ENCODE measurements around the gene AKR1A1.

AKR1A1 gene

GRCh38 chr1:45557422-45557944 is 6.9 kb downstream of the AKR1A1 start:
- no peak for TF ChIP-seq CTCF (IDR thresholded peaks at IDR 0.05; ENCODE audit: low read depth, low read length, missing control alignments)
- no peak overlapping the region for H3K4me3 ChIP-seq (replicated peaks; ENCODE audit: low read depth, low read length)
- no peak for DNase-seq (ENCODE audit: extremely low read depth, low read depth)

DNA sequence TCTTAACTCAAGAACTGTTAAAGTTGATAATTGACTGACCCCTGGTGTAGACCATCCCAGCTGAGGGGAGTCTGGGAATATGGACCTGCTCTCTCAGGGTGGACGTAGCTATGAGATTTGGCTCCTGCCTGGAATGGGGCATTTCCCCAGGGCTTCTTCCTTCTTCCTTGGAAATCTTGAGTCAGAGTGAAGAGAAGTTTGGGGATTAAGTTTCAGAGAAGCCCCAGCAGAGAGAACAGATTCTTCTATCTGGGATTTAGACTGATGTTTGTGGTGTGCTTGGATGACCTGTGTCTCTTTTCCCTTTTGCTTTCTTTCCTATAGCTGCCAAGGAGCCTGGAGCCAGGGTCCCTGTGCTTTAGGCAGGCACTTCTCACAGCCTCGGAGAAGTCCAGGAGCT is 13.2 kb downstream of the AKR1A1 start:
- no peak for TF ChIP-seq CTCF (IDR thresholded peaks at IDR 0.05; ENCODE audit: low read depth, low read length, missing control alignments)
- no peak overlapping the region for H3K4me3 ChIP-seq (replicated peaks; ENCODE audit: low read depth, low read length)
- DNase-seq (ENCODE audit: extremely low read depth, low read depth) = no peak

GRCh38 chr1:45566722-45567121 is 16.1 kb downstream of the AKR1A1 start:
- no peak for DNase-seq (ENCODE audit: extremely low read depth, low read depth)
- H3K4me3 ChIP-seq (replicated peaks; ENCODE audit: low read depth, low read length) = no peak overlapping the region
- TF ChIP-seq CTCF (IDR thresholded peaks at IDR 0.05; ENCODE audit: low read depth, low read length, missing control alignments) = no peak

DNA sequence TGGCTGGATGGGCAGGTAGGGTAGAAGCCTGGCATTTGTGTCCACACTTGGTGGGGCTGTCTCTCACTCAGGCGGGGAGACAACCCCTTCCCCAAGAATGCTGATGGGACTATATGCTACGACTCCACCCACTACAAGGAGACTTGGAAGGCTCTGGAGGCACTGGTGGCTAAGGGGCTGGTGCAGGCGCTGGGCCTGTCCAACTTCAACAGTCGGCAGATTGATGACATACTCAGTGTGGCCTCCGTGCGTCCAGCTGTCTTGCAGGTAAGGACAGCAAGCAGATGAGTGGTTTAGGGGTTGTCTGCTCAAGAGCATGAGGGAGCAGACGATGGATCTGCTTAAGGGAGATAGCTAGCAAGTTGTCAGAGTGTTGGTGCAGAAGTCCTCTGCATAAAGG is 17.3 kb downstream of the AKR1A1 start:
- no peak overlapping the region for H3K4me3 ChIP-seq (replicated peaks; ENCODE audit: low read depth, low read length)
- no peak for TF ChIP-seq CTCF (IDR thresholded peaks at IDR 0.05; ENCODE audit: low read depth, low read length, missing control alignments)
- DNase-seq (ENCODE audit: extremely low read depth, low read depth) = no peak

GRCh38 chr1:45568421-45568820 is 17.8 kb downstream of the AKR1A1 start:
- DNase-seq (ENCODE audit: extremely low read depth, low read depth) = no peak
- no peak for TF ChIP-seq CTCF (IDR thresholded peaks at IDR 0.05; ENCODE audit: low read depth, low read length, missing control alignments)
- no peak overlapping the region for H3K4me3 ChIP-seq (replicated peaks; ENCODE audit: low read depth, low read length)

DNA sequence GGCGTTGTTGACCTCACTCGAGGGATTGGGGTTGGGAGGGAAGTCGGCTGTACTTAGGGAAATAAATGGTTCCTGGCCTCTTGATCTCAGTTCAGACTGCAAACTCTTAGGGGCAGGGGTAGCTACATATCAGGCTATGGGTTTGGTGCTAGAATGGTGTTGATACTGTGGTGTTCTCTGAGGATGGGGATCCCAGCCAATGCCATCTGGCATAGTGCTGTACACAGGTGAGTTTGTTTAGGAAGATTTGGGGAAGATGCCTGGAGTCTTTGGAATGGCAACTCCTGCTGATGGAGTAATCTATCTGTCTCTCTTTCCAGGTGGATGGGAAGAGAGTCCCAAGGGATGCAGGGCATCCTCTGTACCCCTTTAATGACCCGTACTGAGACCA is 18.9 kb downstream of the AKR1A1 start:
- TF ChIP-seq CTCF (IDR thresholded peaks at IDR 0.05; ENCODE audit: low read depth, low read length, missing control alignments) = no peak
- DNase-seq (ENCODE audit: extremely low read depth, low read depth) = no peak
- H3K4me3 ChIP-seq (replicated peaks; ENCODE audit: low read depth, low read length) = no peak overlapping the region

- TF ChIP-seq CTCF (IDR thresholded peaks at IDR 0.05; ENCODE audit: low read depth, low read length, missing control alignments) = peak; percentile 100
- no peak overlapping the region for H3K4me3 ChIP-seq (replicated peaks; ENCODE audit: low read depth, low read length)
- peak; percentile 60 for DNase-seq (ENCODE audit: extremely low read depth, low read depth)
Measured at GRCh38 chr1:45569962-45570581, 19.4 kb downstream of the AKR1A1 start.
